ENCODE results near the gene ADGRG6.

The ADGRG6 gene

GRCh38 chr6:142359271-142359960, 57.6 kb downstream of the ADGRG6 start:
- no peak for DNase-seq (ENCODE audit: low read depth)
- no peak for TF ChIP-seq CTCF (IDR thresholded peaks at IDR 0.05; ENCODE audit: low read length, missing control alignments)
- no peak overlapping the region for H3K4me3 ChIP-seq (replicated peaks; ENCODE audit: low read depth, low read length)

- no peak overlapping the region for H3K4me3 ChIP-seq (replicated peaks; ENCODE audit: low read depth, low read length)
- no peak for TF ChIP-seq CTCF (IDR thresholded peaks at IDR 0.05; ENCODE audit: low read length, missing control alignments)
- DNase-seq (ENCODE audit: low read depth): no peak
Measured at GRCh38 chr6:142361345-142361744, 59.5 kb downstream of the ADGRG6 start.

GRCh38 chr6:142361779-142362750, 60.3 kb downstream of the ADGRG6 start:
- H3K4me3 ChIP-seq (replicated peaks; ENCODE audit: low read depth, low read length): no peak overlapping the region
- DNase-seq (ENCODE audit: low read depth): peak; percentile 91
- no peak for TF ChIP-seq CTCF (IDR thresholded peaks at IDR 0.05; ENCODE audit: low read length, missing control alignments)

- no peak overlapping the region for H3K4me3 ChIP-seq (replicated peaks; ENCODE audit: low read depth, low read length)
- no peak for TF ChIP-seq CTCF (IDR thresholded peaks at IDR 0.05; ENCODE audit: low read length, missing control alignments)
- no peak for DNase-seq (ENCODE audit: low read depth)
Measured at GRCh38 chr6:142367061-142367460, 65.3 kb downstream of the ADGRG6 start.

GRCh38 chr6:142367501-142368018, 65.8 kb downstream of the ADGRG6 start:
- no peak for DNase-seq (ENCODE audit: low read depth)
- TF ChIP-seq CTCF (IDR thresholded peaks at IDR 0.05; ENCODE audit: low read length, missing control alignments): no peak
- H3K4me3 ChIP-seq (replicated peaks; ENCODE audit: low read depth, low read length): no peak overlapping the region

- H3K4me3 ChIP-seq (replicated peaks; ENCODE audit: low read depth, low read length): no peak overlapping the region
- no peak for TF ChIP-seq CTCF (IDR thresholded peaks at IDR 0.05; ENCODE audit: low read length, missing control alignments)
- DNase-seq (ENCODE audit: low read depth): no peak
Measured at GRCh38 chr6:142369266-142369665, 67.5 kb downstream of the ADGRG6 start.

Measured in fibroblast of pulmonary artery (primary cell).